MCF 10A (cell line): ENCODE data around the gene IFITM5. TPM values are rescaled to one million over a fixed set of nuclear protein-coding genes. Genes with fewer than 3 reads are reported as not detected.

ENCODE experiments used
- BruUV-seq: library from RNA; stranded (reverse); fragments of 400-500 nt; replicated peaks from 2 replicates; lab custom pipeline; 2021; lab: Mats Ljungman, UMichigan
- CTCF ChIA-PET: fragments of 300-600 bp; sonication (Branson Sonifier 250); formaldehyde crosslinking; extraction: SDS; loops from one replicate; lab custom pipeline; 2021; ENCODE audit warnings: antibody characterized with exemption, inconsistent platforms; lab: Yijun Ruan, JAX
- POLR2A ChIA-PET: fragments of 300-600, 350-650 bp; sonication (Branson Sonifier 250); formaldehyde crosslinking; extraction: SDS; loops from one replicate; lab custom pipeline; 2020; ENCODE audit warnings: antibody characterized with exemption, inconsistent platforms; lab: Yijun Ruan, JAX
- DNase-seq: peaks from one replicate; pipeline ENCODE4 v3.0.0-alpha.2; 2018; ENCODE audit not compliant: unreplicated experiment
- H3K27ac Mint-ChIP-seq: one replicate; pipeline ENCODE4 v1.8.0; 2022; ENCODE audit warnings: mild to moderate bottlenecking, low read depth, mixed read lengths; ENCODE audit not compliant: unreplicated experiment
- H3K27me3 Mint-ChIP-seq: one replicate; pipeline ENCODE4 v1.8.0; 2022; ENCODE audit warnings: mixed read lengths; ENCODE audit not compliant: insufficient read depth, unreplicated experiment
- H3K36me3 Mint-ChIP-seq: one replicate; pipeline ENCODE4 v1.8.0; 2022; ENCODE audit warnings: mild to moderate bottlenecking, moderate library complexity, mixed read lengths; ENCODE audit not compliant: insufficient read depth, unreplicated experiment
- H3K4me1 Mint-ChIP-seq: one replicate; pipeline ENCODE4 v1.8.0; 2022; ENCODE audit warnings: mixed read lengths; ENCODE audit not compliant: insufficient read depth, unreplicated experiment
- H3K4me3 Mint-ChIP-seq: one replicate; pipeline ENCODE4 v1.8.0; 2022; ENCODE audit warnings: mild to moderate bottlenecking, moderate library complexity, mixed read lengths; ENCODE audit not compliant: unreplicated experiment
- H3K9me3 Mint-ChIP-seq: one replicate; pipeline ENCODE4 v1.8.0; 2022; ENCODE audit warnings: mixed read lengths; ENCODE audit not compliant: unreplicated experiment
- intact Hi-C: fragments of 100-400 bp; cut with micrococcal nuclease; formaldehyde crosslinking; loops from 2 replicates; pipeline ENCODE4 v1.14.1; 2022
- total RNA-seq: library from RNA; stranded (reverse); gene quantifications from 2 replicates; pipeline ENCODE4 v1.2.3, GENCODE V29; 2022
- TF ChIP-seq, protein P1 (sequence below): fragments of 200-600 bp; IDR thresholded peaks from one replicate; pipeline ENCODE4 v1.8.0; 2022; ENCODE audit warnings: antibody characterized with exemption, mild to moderate bottlenecking; ENCODE audit not compliant: unreplicated experiment

Gene IFITM5
- total RNA-seq, 1 experiment from 2014 or later = not detected

DNA sequence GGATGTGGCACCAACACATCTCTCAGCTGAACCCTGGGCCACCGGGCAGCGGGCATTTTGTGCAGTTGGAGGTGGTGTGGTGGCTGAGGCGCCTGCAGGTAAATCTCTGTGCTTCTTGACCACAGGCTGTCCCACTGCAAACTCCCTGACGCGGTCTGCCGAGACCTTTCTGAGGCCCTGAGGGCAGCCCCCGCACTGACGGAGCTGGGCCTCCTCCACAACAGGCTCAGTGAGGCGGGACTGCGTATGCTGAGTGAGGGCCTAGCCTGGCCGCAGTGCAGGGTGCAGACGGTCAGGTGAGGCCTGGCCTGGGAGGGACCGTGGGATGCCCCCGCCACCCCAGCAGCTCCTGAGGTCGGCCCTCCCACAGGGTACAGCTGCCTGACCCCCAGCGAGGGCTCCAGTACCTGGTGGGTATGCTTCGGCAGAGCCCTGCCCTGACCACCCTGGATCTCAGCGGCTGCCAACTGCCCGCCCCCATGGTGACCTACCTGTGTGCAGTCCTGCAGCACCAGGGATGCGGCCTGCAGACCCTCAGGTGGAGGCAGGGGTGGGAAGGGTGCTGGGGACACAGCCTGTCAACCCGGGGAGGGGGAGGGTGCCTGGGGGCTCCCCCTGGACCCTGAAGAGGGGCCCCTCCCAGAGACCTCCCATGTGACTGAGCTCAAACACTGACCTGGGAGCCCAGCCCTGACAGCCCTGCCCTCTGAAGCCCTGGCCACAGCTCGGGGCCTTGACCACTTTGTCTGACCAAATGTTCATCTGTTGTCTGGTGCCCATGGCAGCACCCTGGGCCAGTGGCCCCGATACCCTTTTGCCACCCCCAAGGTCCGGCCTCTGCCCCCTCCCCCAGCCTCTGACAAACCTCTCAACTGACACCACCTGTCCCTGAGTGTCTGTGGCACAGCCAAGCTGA is 15.0 kb downstream of the IFITM5 start:
- POLR2A ChIA-PET = interaction anchor here (0.6 to 1.5 kb wide), 5 partner anchors 19 to 77 kb away, joined by 3 to 4 read pairs (median 3); partner anchors contain the start of genes BET1L, PSMD13 and RIC8A
- Mint-ChIP-seq H3K4me3 (peak overlapping the region; percentile 43), H3K27ac (peak overlapping the region; percentile 63), H3K27me3 (peaks cover 34% of the 10 kb centered on the region), H3K9me3 (no peaks in the 10 kb centered on the region), H3K36me3 (no peaks in the 10 kb centered on the region), H3K4me1 (peaks cover 6% of the 10 kb centered on the region)
- intact Hi-C loops = no loop called here
- CTCF ChIA-PET = interaction anchor here (2.2 kb wide), 1 partner anchor 34 kb away, joined by 12 read pairs; no protein-coding TSS in a partner anchor
- no TSS peak for BruUV-seq
- TF ChIP-seq, protein P1, sequence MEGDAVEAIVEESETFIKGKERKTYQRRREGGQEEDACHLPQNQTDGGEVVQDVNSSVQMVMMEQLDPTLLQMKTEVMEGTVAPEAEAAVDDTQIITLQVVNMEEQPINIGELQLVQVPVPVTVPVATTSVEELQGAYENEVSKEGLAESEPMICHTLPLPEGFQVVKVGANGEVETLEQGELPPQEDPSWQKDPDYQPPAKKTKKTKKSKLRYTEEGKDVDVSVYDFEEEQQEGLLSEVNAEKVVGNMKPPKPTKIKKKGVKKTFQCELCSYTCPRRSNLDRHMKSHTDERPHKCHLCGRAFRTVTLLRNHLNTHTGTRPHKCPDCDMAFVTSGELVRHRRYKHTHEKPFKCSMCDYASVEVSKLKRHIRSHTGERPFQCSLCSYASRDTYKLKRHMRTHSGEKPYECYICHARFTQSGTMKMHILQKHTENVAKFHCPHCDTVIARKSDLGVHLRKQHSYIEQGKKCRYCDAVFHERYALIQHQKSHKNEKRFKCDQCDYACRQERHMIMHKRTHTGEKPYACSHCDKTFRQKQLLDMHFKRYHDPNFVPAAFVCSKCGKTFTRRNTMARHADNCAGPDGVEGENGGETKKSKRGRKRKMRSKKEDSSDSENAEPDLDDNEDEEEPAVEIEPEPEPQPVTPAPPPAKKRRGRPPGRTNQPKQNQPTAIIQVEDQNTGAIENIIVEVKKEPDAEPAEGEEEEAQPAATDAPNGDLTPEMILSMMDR = no peak
- DNase-seq = no peak

DNA sequence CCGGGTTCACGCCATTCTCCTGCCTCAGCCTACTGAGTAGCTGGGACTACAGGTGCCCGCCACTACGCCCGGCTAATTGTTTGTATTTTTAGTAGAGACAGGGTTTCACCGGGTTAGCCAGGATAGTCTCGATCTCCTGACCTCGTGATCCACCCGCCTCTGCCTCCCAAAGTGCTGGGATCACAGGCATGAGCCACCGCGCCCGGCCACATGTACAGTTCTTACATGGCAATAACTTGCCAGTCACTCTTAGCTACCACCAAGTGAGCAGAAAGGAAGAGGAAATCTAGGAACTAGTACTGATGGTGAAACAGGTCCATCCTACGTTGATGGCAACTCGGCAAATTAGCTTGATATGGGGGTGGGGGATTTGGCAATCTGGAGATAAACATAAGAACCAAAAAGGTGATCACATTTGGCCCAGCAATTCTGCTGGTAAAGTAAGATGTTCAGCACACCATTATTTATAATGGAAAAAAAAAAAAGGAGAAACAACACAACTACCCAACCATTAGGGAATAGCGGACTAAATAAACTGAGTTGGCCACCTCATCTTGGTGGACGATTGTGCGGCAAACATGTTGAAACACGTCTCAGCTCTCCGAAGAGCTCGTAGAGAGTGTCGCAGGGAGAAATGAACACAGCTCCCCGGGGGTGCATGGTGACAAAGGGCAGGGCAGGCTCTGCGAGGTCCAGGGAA is 15.8 kb downstream of the IFITM5 start:
- POLR2A ChIA-PET = interaction anchor here (1.2 to 1.5 kb wide), 3 partner anchors 18 to 76 kb away, joined by 3 read pairs; partner anchors contain the start of genes BET1L and RIC8A

DNA sequence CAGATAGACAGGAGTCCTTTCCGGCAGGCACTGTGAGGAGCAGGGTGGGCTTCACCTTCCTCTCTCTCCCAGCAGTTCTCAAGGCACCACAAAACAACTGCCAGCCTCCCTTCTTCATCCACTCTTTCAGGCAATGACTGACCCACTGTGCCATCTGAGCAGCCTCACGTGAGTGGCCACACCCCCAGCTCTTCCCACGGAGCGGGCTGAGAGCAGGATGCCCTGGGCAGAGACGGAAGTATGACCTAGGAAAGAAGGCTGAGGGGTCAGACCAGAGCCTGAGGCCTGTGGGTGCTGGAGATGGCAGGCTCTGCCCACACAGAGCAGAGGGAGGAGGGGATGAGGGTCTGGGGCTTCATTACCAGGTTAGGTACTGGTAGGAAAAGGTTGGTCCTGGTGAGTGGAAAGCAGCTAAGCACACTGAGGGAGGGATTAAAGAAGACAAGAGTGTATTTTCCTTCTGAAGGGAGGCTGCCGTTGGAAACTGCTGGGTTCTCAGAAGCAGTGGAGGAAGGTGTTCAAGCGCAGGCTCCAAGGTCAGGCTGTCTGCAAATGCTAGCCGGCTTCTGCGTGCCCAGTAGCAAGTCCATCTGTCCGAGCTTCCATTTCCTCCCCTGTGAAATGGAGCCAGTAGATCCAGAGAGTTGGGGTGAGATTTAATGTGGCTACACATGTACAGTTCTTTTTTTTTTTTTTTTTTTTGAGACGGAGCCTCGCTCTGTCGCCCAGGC is 16.5 kb downstream of the IFITM5 start:
- Mint-ChIP-seq H3K9me3 (no peaks in the 10 kb centered on the region), H3K4me1 (peaks cover 6% of the 10 kb centered on the region), H3K27ac (no peak overlapping the region), H3K4me3 (no peak overlapping the region), H3K27me3 (peaks cover 41% of the 10 kb centered on the region), H3K36me3 (no peaks in the 10 kb centered on the region)
- no peak for DNase-seq
- ChIA-PET CTCF (interaction anchor here (0.6 to 2.2 kb wide), 3 partner anchors 32 to 169 kb away, joined by 3 to 12 read pairs (median 3); no protein-coding TSS in a partner anchor), POLR2A (interaction anchor here (1.2 kb wide), 1 partner anchor 74 kb away, joined by 3 read pairs; no protein-coding TSS in a partner anchor)
- BruUV-seq = no TSS peak
- intact Hi-C loops = no loop called here
- TF ChIP-seq, protein P1 = no peak

More for the DNA sequence above, 15.8 kb downstream of the IFITM5 start:
- peak overlapping the region; percentile 63 for H3K27ac Mint-ChIP-seq
- intact Hi-C loops = no loop called here
- H3K36me3 Mint-ChIP-seq = no peaks in the 10 kb centered on the region
- no peaks in the 10 kb centered on the region for H3K9me3 Mint-ChIP-seq
- CTCF ChIA-PET = interaction anchor here (2.2 kb wide), 1 partner anchor 33 kb away, joined by 12 read pairs; no protein-coding TSS in a partner anchor
- peaks cover 6% of the 10 kb centered on the region for H3K4me1 Mint-ChIP-seq
- TF ChIP-seq, protein P1 = no peak
- peaks cover 36% of the 10 kb centered on the region for H3K27me3 Mint-ChIP-seq
- no TSS peak for BruUV-seq
- peak overlapping the region; percentile 43 for H3K4me3 Mint-ChIP-seq
- peak; percentile 36 for DNase-seq
